NCI-H146 (cell line): ENCODE results near the gene HES3.

Source experiments
- DNase-seq: peaks from one replicate; lab custom pipeline; 2025; lab: John Stamatoyannopoulos, UW

Gene HES3

GRCh38 chr1:6279613-6280383 is 35.8 kb downstream of the HES3 start:
- no peak for DNase-seq

- no peak for DNase-seq
These were observed 36.9 kb downstream of the HES3 start for GRCh38 chr1:6280761-6281451.

- no peak for DNase-seq
These were observed 37.8 kb downstream of the HES3 start for GRCh38 chr1:6281511-6282402.

- DNase-seq: no peak
These were observed 38.7 kb downstream of the HES3 start for GRCh38 chr1:6282577-6283270.

- no peak for DNase-seq
These were observed 41.4 kb downstream of the HES3 start for GRCh38 chr1:6285336-6285735.

GRCh38 chr1:6286266-6286665 is 42.3 kb downstream of the HES3 start:
- no peak for DNase-seq

GRCh38 chr1:6287029-6287428 is 43.0 kb downstream of the HES3 start:
- no peak for DNase-seq

GRCh38 chr1:6287431-6287886 is 43.5 kb downstream of the HES3 start:
- no peak for DNase-seq

- no peak for DNase-seq
These were observed 44.0 kb downstream of the HES3 start for GRCh38 chr1:6288026-6288425.

GRCh38 chr1:6288665-6289064 is 44.7 kb downstream of the HES3 start:
- no peak for DNase-seq

GRCh38 chr1:6292102-6292501 is 48.1 kb downstream of the HES3 start:
- no peak for DNase-seq

- DNase-seq: no peak
These were observed 50.3 kb downstream of the HES3 start for GRCh38 chr1:6294080-6294889.

- no peak for DNase-seq
These were observed 51.0 kb downstream of the HES3 start for GRCh38 chr1:6294890-6295556.
